Dendritic cell treated with granulocyte-macrophage colony-stimulating factor and Interleukin-4, amounts not matched to agents 40 ng/mL and 50 ng/mL, for 4 days (primary cell): ENCODE data around the gene OR1J4.
"Not testable (repeated sequence)": the region's sequence is repeated elsewhere in the genome, so short reads cannot be mapped to it uniquely, and the experiment has no call there.

Experiments
- H3K27ac Mint-ChIP-seq: one replicate; pipeline ENCODE4 v1.8.0; 2022; ENCODE audit warnings: mild to moderate bottlenecking, mixed read lengths
- H3K27me3 Mint-ChIP-seq: one replicate; pipeline ENCODE4 v1.8.0; 2022; ENCODE audit warnings: mild to moderate bottlenecking, mixed read lengths
- H3K36me3 Mint-ChIP-seq: one replicate; pipeline ENCODE4 v1.8.0; 2022; ENCODE audit warnings: low read depth, mixed read lengths
- H3K4me1 Mint-ChIP-seq: one replicate; pipeline ENCODE4 v1.8.0; 2022; ENCODE audit warnings: low read depth, mixed read lengths
- H3K4me3 Mint-ChIP-seq: one replicate; pipeline ENCODE4 v1.8.0; 2022; ENCODE audit warnings: mild to moderate bottlenecking, moderate library complexity, mixed read lengths
- H3K9me3 Mint-ChIP-seq: one replicate; pipeline ENCODE4 v1.8.0; 2022; ENCODE audit warnings: mixed read lengths
- intact Hi-C: fragments of 100-400 bp; cut with micrococcal nuclease; formaldehyde crosslinking; loops from one replicate; pipeline ENCODE4 v1.15.0; 2022

OR1J4 gene

GRCh38 chr9:122537066-122537465 is 18.1 kb downstream of the OR1J4 start:
- H3K27me3 Mint-ChIP-seq, intact Hi-C loops, H3K36me3 Mint-ChIP-seq, H3K9me3 Mint-ChIP-seq, H3K4me1 Mint-ChIP-seq, H3K27ac Mint-ChIP-seq, H3K4me3 Mint-ChIP-seq: not testable (repeated sequence)

- Mint-ChIP-seq H3K27me3 (peaks cover 2% of the 10 kb centered on the region), H3K4me3 (no peak overlapping the region), H3K27ac (no peak overlapping the region), H3K9me3 (peaks cover 8% of the 10 kb centered on the region), H3K36me3 (no peaks in the 10 kb centered on the region), H3K4me1 (no peaks in the 10 kb centered on the region)
- intact Hi-C loops = no loop called here
These were observed 19.8 kb downstream of the OR1J4 start for GRCh38 chr9:122538757-122539156.

GRCh38 chr9:122546196-122546595 is 27.3 kb downstream of the OR1J4 start:
- Mint-ChIP-seq H3K9me3 (no peaks in the 10 kb centered on the region), H3K27ac (no peak overlapping the region), H3K27me3 (peaks cover 5% of the 10 kb centered on the region), H3K36me3 (no peaks in the 10 kb centered on the region), H3K4me3 (no peak overlapping the region), H3K4me1 (no peaks in the 10 kb centered on the region)
- intact Hi-C loops = no loop called here

GRCh38 chr9:122551371-122551770 is 32.4 kb downstream of the OR1J4 start:
- H3K36me3 Mint-ChIP-seq = no peaks in the 10 kb centered on the region
- no peak overlapping the region for H3K27ac Mint-ChIP-seq
- intact Hi-C loops = no loop called here
- no peaks in the 10 kb centered on the region for H3K27me3 Mint-ChIP-seq
- H3K4me3 Mint-ChIP-seq = no peak overlapping the region
- no peaks in the 10 kb centered on the region for H3K9me3 Mint-ChIP-seq
- no peaks in the 10 kb centered on the region for H3K4me1 Mint-ChIP-seq

- H3K4me1 Mint-ChIP-seq = no peaks in the 10 kb centered on the region
- no peaks in the 10 kb centered on the region for H3K36me3 Mint-ChIP-seq
- H3K27me3 Mint-ChIP-seq = no peaks in the 10 kb centered on the region
- intact Hi-C loops = no loop called here
- no peak within 1 kb of the TSS for H3K4me3 Mint-ChIP-seq
- no peaks in the 10 kb centered on the region for H3K9me3 Mint-ChIP-seq
- H3K27ac Mint-ChIP-seq = no peak within 1 kb of the TSS
These were observed 33.9 kb downstream of the OR1J4 start, which contains the start of gene OR1N2 for GRCh38 chr9:122552812-122553211. OR1N2 (plus strand) TSS chr9:122553112; CDS start chr9:122553212, 100 bp downstream.

- no peaks in the 10 kb centered on the region for H3K36me3 Mint-ChIP-seq
- H3K4me3 Mint-ChIP-seq = no peak overlapping the region
- H3K4me1 Mint-ChIP-seq = no peaks in the 10 kb centered on the region
- H3K27me3 Mint-ChIP-seq = peaks cover 3% of the 10 kb centered on the region
- no peak overlapping the region for H3K27ac Mint-ChIP-seq
- no peaks in the 10 kb centered on the region for H3K9me3 Mint-ChIP-seq
- intact Hi-C loops = no loop called here
These were observed 42.5 kb downstream of the OR1J4 start for GRCh38 chr9:122561446-122561845.

- Mint-ChIP-seq H3K36me3 (no peaks in the 10 kb centered on the region), H3K27ac (no peak overlapping the region), H3K27me3 (peaks cover 3% of the 10 kb centered on the region), H3K4me3 (no peak overlapping the region), H3K4me1 (no peaks in the 10 kb centered on the region), H3K9me3 (no peaks in the 10 kb centered on the region)
- intact Hi-C loops = no loop called here
These were observed 43.3 kb downstream of the OR1J4 start for GRCh38 chr9:122562134-122562760.

GRCh38 chr9:122567901-122568300 is 49.0 kb downstream of the OR1J4 start:
- Mint-ChIP-seq H3K27ac (no peak overlapping the region), H3K4me1 (no peaks in the 10 kb centered on the region), H3K4me3 (no peak overlapping the region), H3K9me3 (no peaks in the 10 kb centered on the region), H3K36me3 (no peaks in the 10 kb centered on the region), H3K27me3 (no peaks in the 10 kb centered on the region)
- intact Hi-C loops = no loop called here
